Neural progenitor cell (in vitro differentiated cells): ENCODE results near the gene ZNF516. TPM values are rescaled to one million over a fixed set of nuclear protein-coding genes. Genes with fewer than 3 reads are reported as not detected.

Experiments
- DNase-seq: peaks from one replicate; pipeline ENCODE4 v3.0.0-alpha.2; 2016; ENCODE audit warnings: low spot score
- H2AFZ ChIP-seq: fragments of 200-600 bp; sonication (generic); replicated peaks from 2 replicates; pipeline ENCODE4 v1.6.1; 2016; ENCODE audit warnings: antibody characterized with exemption
- H3F3A ChIP-seq: fragments of 200-600 bp; sonication (generic); 2 replicates; pipeline ENCODE4 v1.6.1; 2016; ENCODE audit warnings: antibody characterized with exemption, low read depth
- H3K27ac ChIP-seq: fragments of 200-600 bp; sonication (generic); 2 replicates; pipeline ENCODE4 v1.5.1; 2016; ENCODE audit warnings: mild to moderate bottlenecking
- H3K27me3 ChIP-seq: fragments of 200-600 bp; sonication (generic); 2 replicates; pipeline ENCODE4 v1.6.1; 2016; ENCODE audit warnings: mild to moderate bottlenecking, moderate library complexity
- H3K36me3 ChIP-seq: fragments of 200-600 bp; sonication (generic); 2 replicates; pipeline ENCODE4 v1.5.1; 2016
- H3K4me1 ChIP-seq: fragments of 200-600 bp; sonication (generic); 2 replicates; pipeline ENCODE4 v1.6.1; 2016; ENCODE audit warnings: mixed run types
- H3K4me2 ChIP-seq: fragments of 200-600 bp; sonication (generic); 2 replicates; pipeline ENCODE4 v1.6.1; 2016
- H3K4me3 ChIP-seq: fragments of 200-600 bp; sonication (generic); 2 replicates; pipeline ENCODE4 v1.5.1; 2016
- H3K79me2 ChIP-seq: fragments of 200-600 bp; sonication (generic); 2 replicates; pipeline ENCODE4 v1.6.1; 2016; ENCODE audit warnings: low read depth
- H3K9ac ChIP-seq: fragments of 200-600 bp; sonication (generic); 2 replicates; pipeline ENCODE4 v1.6.1; 2016
- H3K9me3 ChIP-seq: fragments of 200-600 bp; sonication (generic); 2 replicates; pipeline ENCODE4 v1.5.1; 2016; ENCODE audit warnings: low read depth
- H4K20me1 ChIP-seq: fragments of 200-600 bp; sonication (generic); 2 replicates; pipeline ENCODE4 v1.6.1; 2016; ENCODE audit warnings: low read depth
- H3K27ac Mint-ChIP-seq: 3 replicates; pipeline ENCODE4 v1.8.0; 2021; ENCODE audit warnings: mixed read lengths
- H3K27me3 Mint-ChIP-seq: 2 replicates; pipeline ENCODE4 v1.8.0; 2022; ENCODE audit warnings: low read depth, mild to moderate bottlenecking, inconsistent platforms, moderate library complexity, mixed read lengths; ENCODE audit not compliant: insufficient read depth
- H3K36me3 Mint-ChIP-seq: 3 replicates; pipeline ENCODE4 v1.8.0; 2021; ENCODE audit warnings: mixed read lengths
- H3K4me1 Mint-ChIP-seq: 3 replicates; pipeline ENCODE4 v1.8.0; 2021; ENCODE audit warnings: mixed read lengths
- H3K4me3 Mint-ChIP-seq: 3 replicates; pipeline ENCODE4 v1.8.0; 2021; ENCODE audit warnings: mild to moderate bottlenecking, moderate library complexity, mixed read lengths
- H3K9me3 Mint-ChIP-seq: 3 replicates; pipeline ENCODE4 v1.8.0; 2020; ENCODE audit warnings: mixed read lengths
- EZH2 ChIP-seq: fragments of 200-600 bp; sonication (generic); IDR thresholded peaks from 2 replicates; pipeline ENCODE4 v1.6.1; 2017; ENCODE audit warnings: antibody characterized with exemption, mild to moderate bottlenecking, moderate library complexity
- EZH2phosphoT487 ChIP-seq: fragments of 200-600 bp; sonication (generic); IDR thresholded peaks from 2 replicates; pipeline ENCODE4 v1.6.1; 2017; ENCODE audit warnings: antibody characterized with exemption
- total RNA-seq: library from RNA; depleted of rRNA; stranded (reverse); fragments of >200 nt; gene quantifications from 2 replicates; pipeline ENCODE4 v1.2.3, GENCODE V29; 2015; ENCODE audit warnings: low replicate concordance
- TF ChIP-seq, protein P1 (sequence below): fragments of 200-600 bp; sonication (generic); IDR thresholded peaks from 2 replicates; pipeline ENCODE4 v1.5.1; 2017; ENCODE audit warnings: antibody characterized with exemption, mild to moderate bottlenecking

ZNF516 gene
- total RNA-seq, 1 donor from 2014 or later, result 45.5 TPM

DNA sequence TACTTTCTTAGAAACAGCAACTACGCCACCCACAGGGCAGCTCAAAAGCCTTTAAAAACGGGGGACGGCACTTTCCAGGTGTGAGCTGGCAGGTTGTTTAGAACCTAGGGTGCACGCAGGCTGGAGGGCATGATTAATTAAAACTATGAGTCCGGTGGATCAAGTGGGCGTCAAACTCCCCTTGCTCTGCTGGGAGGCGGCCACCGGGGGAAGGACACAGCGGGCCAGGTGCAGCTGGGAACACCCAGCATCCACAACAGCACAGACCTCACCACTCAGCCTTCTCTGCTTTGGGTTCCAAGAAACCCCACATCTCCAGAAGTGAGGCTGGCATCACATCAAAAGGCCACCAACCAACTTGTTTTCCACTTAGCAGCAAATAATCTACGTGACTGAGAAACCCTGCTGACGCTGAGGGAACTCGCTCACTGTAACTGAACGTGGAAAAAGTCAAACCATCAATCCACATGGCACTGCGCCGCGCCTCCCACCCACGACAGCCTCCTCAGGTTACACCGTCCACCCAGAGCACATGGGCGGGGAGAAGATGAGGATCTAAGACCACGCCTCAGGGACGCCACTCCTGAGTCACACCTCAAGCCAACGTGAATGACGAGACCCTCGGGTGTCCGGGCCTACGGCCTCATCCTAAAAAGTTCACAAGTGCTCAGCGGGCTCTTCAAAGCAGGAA lies 118.2 kb downstream of the ZNF516 start:
- H3K27ac Mint-ChIP-seq, result no peak overlapping the region
- Histone ChIP-seq H3F3A (peaks cover 3% of the 10 kb centered on the region), H3K9ac (no peak overlapping the region), H3K27me3 (no peaks in the 10 kb centered on the region), H3K27ac (no peak overlapping the region), H2AFZ (no peak overlapping the region), H4K20me1 (peaks cover 91% of the 10 kb centered on the region), H3K4me3 (no peak overlapping the region), H3K9me3 (no peaks in the 10 kb centered on the region), H3K36me3 (no peaks in the 10 kb centered on the region), H3K4me2 (no peak overlapping the region), H3K4me1 (no peaks in the 10 kb centered on the region), H3K79me2 (peaks cover 61% of the 10 kb centered on the region)
- TF ChIP-seq, protein P1, sequence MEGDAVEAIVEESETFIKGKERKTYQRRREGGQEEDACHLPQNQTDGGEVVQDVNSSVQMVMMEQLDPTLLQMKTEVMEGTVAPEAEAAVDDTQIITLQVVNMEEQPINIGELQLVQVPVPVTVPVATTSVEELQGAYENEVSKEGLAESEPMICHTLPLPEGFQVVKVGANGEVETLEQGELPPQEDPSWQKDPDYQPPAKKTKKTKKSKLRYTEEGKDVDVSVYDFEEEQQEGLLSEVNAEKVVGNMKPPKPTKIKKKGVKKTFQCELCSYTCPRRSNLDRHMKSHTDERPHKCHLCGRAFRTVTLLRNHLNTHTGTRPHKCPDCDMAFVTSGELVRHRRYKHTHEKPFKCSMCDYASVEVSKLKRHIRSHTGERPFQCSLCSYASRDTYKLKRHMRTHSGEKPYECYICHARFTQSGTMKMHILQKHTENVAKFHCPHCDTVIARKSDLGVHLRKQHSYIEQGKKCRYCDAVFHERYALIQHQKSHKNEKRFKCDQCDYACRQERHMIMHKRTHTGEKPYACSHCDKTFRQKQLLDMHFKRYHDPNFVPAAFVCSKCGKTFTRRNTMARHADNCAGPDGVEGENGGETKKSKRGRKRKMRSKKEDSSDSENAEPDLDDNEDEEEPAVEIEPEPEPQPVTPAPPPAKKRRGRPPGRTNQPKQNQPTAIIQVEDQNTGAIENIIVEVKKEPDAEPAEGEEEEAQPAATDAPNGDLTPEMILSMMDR, result no peak
- TF ChIP-seq EZH2 (no peak), EZH2phosphoT487 (no peak)
- H3K36me3 Mint-ChIP-seq, result peaks cover 47% of the 10 kb centered on the region
- H3K4me3 Mint-ChIP-seq, result no peak overlapping the region
- H3K4me1 Mint-ChIP-seq, result peaks cover 10% of the 10 kb centered on the region
- peaks cover 9% of the 10 kb centered on the region for H3K27me3 Mint-ChIP-seq
- no peaks in the 10 kb centered on the region for H3K9me3 Mint-ChIP-seq
- DNase-seq, result no peak

DNA sequence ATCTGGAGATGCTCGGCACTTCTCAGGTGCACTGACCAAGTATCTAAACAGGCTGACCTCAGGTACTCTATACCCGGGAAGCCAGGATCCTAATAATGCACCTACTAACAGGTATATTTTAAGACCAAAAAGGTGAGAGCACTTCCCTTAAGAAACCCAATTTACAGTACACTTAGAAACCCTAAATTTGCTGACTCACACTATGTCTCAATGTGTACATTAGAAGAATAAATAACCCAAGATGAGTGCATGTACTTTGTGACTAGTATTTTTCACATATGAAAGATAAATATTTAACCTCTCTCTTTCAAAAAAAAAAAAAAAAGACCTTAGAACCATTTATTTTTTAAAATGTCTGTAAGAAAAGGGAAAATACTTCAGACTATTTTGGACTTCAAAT lies 118.8 kb downstream of the ZNF516 start:
- Mint-ChIP-seq H3K4me3 (no peak overlapping the region), H3K36me3 (peaks cover 47% of the 10 kb centered on the region), H3K4me1 (peaks cover 10% of the 10 kb centered on the region), H3K9me3 (no peaks in the 10 kb centered on the region), H3K27me3 (peaks cover 9% of the 10 kb centered on the region), H3K27ac (no peak overlapping the region)
- Histone ChIP-seq H3K36me3 (no peaks in the 10 kb centered on the region), H3K9me3 (no peaks in the 10 kb centered on the region), H3K9ac (no peak overlapping the region), H2AFZ (no peak overlapping the region), H3K27me3 (no peaks in the 10 kb centered on the region), H3F3A (no peaks in the 10 kb centered on the region), H3K4me2 (no peak overlapping the region), H3K4me1 (no peaks in the 10 kb centered on the region), H4K20me1 (peaks cover 86% of the 10 kb centered on the region), H3K27ac (no peak overlapping the region), H3K4me3 (no peak overlapping the region), H3K79me2 (peaks cover 61% of the 10 kb centered on the region)
- DNase-seq, result no peak
- no peak for TF ChIP-seq EZH2phosphoT487
- TF ChIP-seq, protein P1, result no peak
- TF ChIP-seq EZH2, result no peak

DNA sequence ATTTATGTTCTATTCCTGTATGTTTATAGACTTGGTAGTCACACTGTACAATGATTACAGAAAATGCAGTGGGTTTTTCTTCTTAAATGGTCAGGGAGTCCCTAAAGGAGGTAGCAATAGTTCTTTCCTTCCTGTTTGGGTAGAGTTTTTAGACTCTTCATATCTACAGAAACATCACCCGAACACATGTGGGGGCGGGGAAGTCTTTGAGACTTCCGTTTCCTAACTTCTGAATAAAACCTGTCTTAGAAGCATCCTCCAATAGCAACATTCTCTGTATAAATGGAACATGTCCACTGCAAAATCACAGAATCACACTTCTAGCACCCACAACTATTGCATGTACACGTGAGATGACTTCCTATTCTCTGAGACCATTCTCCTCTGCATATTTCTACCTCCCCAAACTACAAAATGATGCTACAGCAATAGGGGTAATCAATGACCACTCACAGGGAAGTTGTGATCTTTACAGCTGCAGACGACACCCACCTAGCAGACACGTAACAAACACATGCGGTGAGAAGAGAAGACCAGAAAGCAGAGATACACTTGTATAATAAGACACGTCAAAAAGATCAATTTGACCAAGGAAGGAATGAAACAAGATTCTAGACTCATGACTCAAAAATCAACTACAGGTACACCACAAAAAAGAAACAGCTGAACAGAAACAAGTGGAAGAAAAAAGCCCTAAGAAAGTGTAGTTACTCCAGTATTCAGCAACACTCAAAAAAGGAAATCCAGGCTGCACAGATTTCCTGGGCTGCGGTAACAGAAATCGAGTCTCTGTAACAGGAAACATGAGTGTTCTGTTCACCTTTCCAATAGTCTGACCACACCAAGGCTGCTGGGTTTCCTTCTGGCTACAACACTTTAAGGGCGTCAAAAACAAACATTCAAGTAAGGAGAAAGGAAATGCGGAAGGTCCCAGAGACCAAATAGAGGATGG lies 120.4 kb downstream of the ZNF516 start:
- Histone ChIP-seq H3K4me2 (no peak overlapping the region), H3K27me3 (no peaks in the 10 kb centered on the region), H3K9me3 (no peaks in the 10 kb centered on the region), H3K9ac (no peak overlapping the region), H3K36me3 (no peaks in the 10 kb centered on the region), H3K4me1 (peaks cover under 1% of the 10 kb centered on the region), H3K79me2 (peaks cover 54% of the 10 kb centered on the region), H3K4me3 (no peak overlapping the region), H2AFZ (no peak overlapping the region), H3K27ac (no peak overlapping the region), H4K20me1 (peaks cover 86% of the 10 kb centered on the region), H3F3A (no peaks in the 10 kb centered on the region)
- no peaks in the 10 kb centered on the region for H3K9me3 Mint-ChIP-seq
- H3K4me1 Mint-ChIP-seq, result peaks cover 6% of the 10 kb centered on the region
- peaks cover 7% of the 10 kb centered on the region for H3K27me3 Mint-ChIP-seq
- H3K27ac Mint-ChIP-seq, result no peak overlapping the region
- H3K36me3 Mint-ChIP-seq, result peaks cover 48% of the 10 kb centered on the region
- no peak for DNase-seq
- TF ChIP-seq EZH2 (no peak), EZH2phosphoT487 (no peak)
- TF ChIP-seq, protein P1, result no peak
- H3K4me3 Mint-ChIP-seq, result no peak overlapping the region
